Liver (tissue), 9 donors: ENCODE measurements around the gene TAC3. TPM values are rescaled to one million over a fixed set of nuclear protein-coding genes. Genes with fewer than 3 reads are reported as not detected.
"Not testable (repeated sequence)": the region's sequence is repeated elsewhere in the genome, so short reads cannot be mapped to it uniquely, and the experiment has no call there.

Source experiments
- DNase-seq: peaks from one replicate; pipeline ENCODE4 v3.0.0-alpha.2; 2017; ENCODE audit warnings: low spot score
- H3K27ac ChIP-seq, 2 donors: one replicate each; pipeline ENCODE4 v1.7.0; 2013; ENCODE audit warnings: inconsistent platforms in 2 of 2, low read length in 2 of 2, control low read depth in 1 of 2, low read depth in 1 of 2, mild to moderate bottlenecking in 1 of 2
- H3K27me3 ChIP-seq, 4 donors: one replicate each; pipeline versions ENCODE4 v1.6.1 to v1.7.0; 2013; ENCODE audit warnings: low read length in 3 of 4, inconsistent platforms in 1 of 4, mild to moderate bottlenecking in 1 of 4, moderate library complexity in 1 of 4; ENCODE audit not compliant: control insufficient read depth in 4 of 4, insufficient read depth in 4 of 4
- H3K36me3 ChIP-seq, 4 donors: one replicate each; pipeline versions ENCODE4 v1.6.1 to v1.7.0; 2013; ENCODE audit warnings: low read length in 3 of 4, mild to moderate bottlenecking in 3 of 4, low read depth in 1 of 4, moderate library complexity in 1 of 4; ENCODE audit not compliant: control insufficient read depth in 4 of 4, insufficient read depth in 3 of 4
- H3K4me1 ChIP-seq, 4 donors: one replicate each; pipeline versions ENCODE4 v1.6.1 to v1.7.0; 2013; ENCODE audit warnings: low read length in 3 of 4, mild to moderate bottlenecking in 3 of 4, moderate library complexity in 1 of 4; ENCODE audit not compliant: control insufficient read depth in 4 of 4, insufficient read depth in 4 of 4
- H3K4me3 ChIP-seq, 3 donors: one replicate each; pipeline versions ENCODE4 v1.6.1 to v1.7.0; 2013; ENCODE audit warnings: low read length in 3 of 3, control low read depth in 1 of 3, low read depth in 1 of 3, mild to moderate bottlenecking in 1 of 3
- H3K9ac ChIP-seq, 2 donors: one replicate each; pipeline ENCODE4 v1.7.0; 2013; ENCODE audit warnings: low read length in 2 of 2, mild to moderate bottlenecking in 2 of 2, moderate library complexity in 2 of 2, control low read depth in 1 of 2, low read depth in 1 of 2
- H3K9me3 ChIP-seq, 4 donors: one replicate each; pipeline versions ENCODE4 v1.6.1 to v1.7.0; 2013; ENCODE audit warnings: low read length in 3 of 4; ENCODE audit not compliant: control insufficient read depth in 4 of 4
- EGR1 ChIP-seq, 2 donors: IDR thresholded peaks; 2 replicates each; pipeline ENCODE4 v1.6.1; 2016 to 2018; ENCODE audit warnings: antibody characterized with exemption in 2 of 2, low read depth in 2 of 2
- FOXA1 ChIP-seq: IDR thresholded peaks from 2 replicates; pipeline ENCODE4 v1.6.1; 2016; ENCODE audit warnings: antibody characterized with exemption
- FOXA2 ChIP-seq: IDR thresholded peaks from 2 replicates; pipeline ENCODE4 v1.6.1; 2016; ENCODE audit warnings: antibody characterized with exemption
- GABPA ChIP-seq, 2 donors: IDR thresholded peaks in 1 of 2; conservative IDR thresholded peaks in 1 of 2; 2 replicates each; pipeline ENCODE4 v1.6.1; 2016; ENCODE audit warnings: antibody characterized with exemption in 2 of 2, mild to moderate bottlenecking in 1 of 2, moderate library complexity in 1 of 2
- HNF4A ChIP-seq, 2 donors: conservative IDR thresholded peaks; 2 replicates each; pipeline ENCODE4 v1.6.1; 2016; ENCODE audit warnings: antibody characterized with exemption in 2 of 2, mild to moderate bottlenecking in 2 of 2
- HNF4G ChIP-seq: IDR thresholded peaks from 2 replicates; pipeline ENCODE4 v1.6.1; 2016; ENCODE audit warnings: antibody characterized with exemption
- JUND ChIP-seq, 2 donors: IDR thresholded peaks; 2 replicates each; pipeline ENCODE4 v1.6.1; 2016; ENCODE audit warnings: antibody characterized with exemption in 2 of 2
- NR2F2 ChIP-seq: IDR thresholded peaks from 2 replicates; pipeline ENCODE4 v1.6.1; 2016; ENCODE audit warnings: antibody characterized with exemption
- RAD21 ChIP-seq, 2 donors: IDR thresholded peaks; 2 replicates each; pipeline ENCODE4 v1.6.1; 2016; ENCODE audit warnings: antibody characterized with exemption in 2 of 2, mild to moderate bottlenecking in 2 of 2
- RXRA ChIP-seq, 2 donors: IDR thresholded peaks; 2 replicates each; pipeline ENCODE4 v1.6.1; 2017 to 2018; ENCODE audit warnings: antibody characterized with exemption in 2 of 2, mild to moderate bottlenecking in 1 of 2
- SP1 ChIP-seq: IDR thresholded peaks from 2 replicates; pipeline ENCODE4 v1.6.1; 2018; ENCODE audit warnings: antibody characterized with exemption, mild to moderate bottlenecking
- TAF1 ChIP-seq: conservative IDR thresholded peaks from 2 replicates; pipeline ENCODE4 v1.6.1; 2016; ENCODE audit warnings: antibody characterized with exemption, mild to moderate bottlenecking
- YY1 ChIP-seq: IDR thresholded peaks from 2 replicates; pipeline ENCODE4 v1.6.1; 2016; ENCODE audit warnings: antibody characterized with exemption, mild to moderate bottlenecking
- WGBS: extraction: QIAGEN DNeasy Blood & Tissue Kit; methylation state at CpG from one replicate; pipeline ENCODE4 v1.1.7; 2013; 5-methylcytosine and 5-hydroxymethylcytosine counted together
- polyA plus RNA-seq, 2 donors: library from polyadenylated mRNA; stranded (reverse) in 1 of 2; unstranded in 1 of 2; fragments of 200-250 nt in 1 of 2; fragments of >200 nt in 1 of 2; fragmentation: Nextera tagmentation in 1 of 2; extraction: Ambion mirVana in 1 of 2; gene quantifications; one replicate each; pipeline versions ENCODE4 v1.2.1 to v1.2.3, GENCODE V29; 2013 to 2015
- total RNA-seq, 2 donors: library from RNA; depleted of rRNA; stranded (reverse); fragments of >200 nt; gene quantifications; one replicate each; pipeline ENCODE4 v1.2.3, GENCODE V29; 2014
- TF ChIP-seq, protein P1 (sequence below): fragments of 150-350 bp; IDR thresholded peaks from 2 replicates; pipeline ENCODE4 v1.5.1; 2017; ENCODE audit warnings: improper control_type of control experiment, low read depth, low read length; ENCODE audit not compliant: missing input control
- TF ChIP-seq, protein P2 (sequence below): IDR thresholded peaks from 2 replicates; pipeline ENCODE4 v1.6.1; 2016; ENCODE audit warnings: antibody characterized with exemption
- TF ChIP-seq, protein P3 (sequence below): IDR thresholded peaks from 2 replicates; pipeline ENCODE4 v1.6.1; 2016; ENCODE audit warnings: antibody characterized with exemption
- TF ChIP-seq, protein P4 (sequence below): IDR thresholded peaks from 2 replicates; pipeline ENCODE4 v1.6.1; 2016; ENCODE audit warnings: antibody characterized with exemption, mild to moderate bottlenecking
- TF ChIP-seq, protein P5 (sequence below): IDR thresholded peaks from 2 replicates; pipeline ENCODE4 v1.6.1; 2016; ENCODE audit warnings: antibody characterized with exemption
- donor health status: healthy.
- donor health status: healthy.
- donor health status: healthy.
- donor health status: healthy.
- donor health status: healthy.

TAC3 gene
- total and polyA plus RNA-seq, 4 donors, result not detected

DNA sequence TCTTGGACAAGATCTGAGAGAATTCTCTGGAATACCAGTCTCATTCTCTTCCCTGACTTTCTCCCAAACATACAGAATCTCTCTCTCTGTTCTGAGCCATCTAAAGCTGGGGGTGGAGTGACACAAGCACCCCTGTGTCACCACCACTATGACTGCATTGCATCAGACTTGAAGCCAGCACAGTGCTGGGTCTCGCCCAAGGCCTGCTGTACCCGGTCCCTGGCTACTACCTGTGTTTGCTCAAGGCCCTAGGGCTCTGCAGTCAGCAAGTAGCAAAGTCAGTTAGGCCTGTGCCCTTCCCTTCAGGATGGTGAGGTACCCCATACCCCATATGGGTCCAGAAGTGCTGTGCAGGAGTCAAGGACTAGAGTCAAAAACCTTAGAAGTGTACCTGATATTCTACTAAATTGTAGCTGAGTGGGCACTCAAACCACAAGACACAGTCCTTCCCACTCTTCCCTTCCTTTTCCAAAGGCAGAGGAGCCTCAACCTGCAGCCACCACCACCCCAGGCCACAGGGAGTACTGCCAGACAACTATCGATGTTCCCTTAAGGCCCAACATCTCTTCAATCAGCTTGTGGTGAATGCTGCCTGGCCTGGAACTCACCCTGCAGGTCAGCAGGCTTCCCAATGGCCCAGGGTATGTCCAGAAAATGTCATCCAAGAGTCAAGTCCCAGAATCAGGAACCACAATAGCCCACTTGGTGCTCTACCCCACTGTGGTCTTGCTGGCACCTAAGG lies 37.8 kb downstream of the TAC3 start:
- DNase-seq, result peak; percentile 16
- H3K4me1 ChIP-seq, result peaks cover 2 to 15% (median 11%) of the 10 kb centered on the region in 4 donors
- no peaks in the 10 kb centered on the region for H3K9me3 ChIP-seq
- 50% methylated on average over 3 of the region's 3 CpGs for WGBS
- H3K9ac ChIP-seq, result no peak overlapping the region
- no peak overlapping the region for H3K4me3 ChIP-seq
- TF ChIP-seq FOXA2 (peak; percentile 61), GABPA (IDR thresholded peaks at IDR 0.05 in 1 of 2, conservative IDR thresholded peaks at IDR 0.05 in 1 of 2) (no peak), FOXA1 (peak; percentile 72), TAF1 (no peak), EGR1 (IDR thresholded peaks at IDR 0.05; ENCODE audit: low read depth in 2 of 2) (no peak), SP1 (peak; percentile 40), YY1 (no peak), RAD21 (IDR thresholded peaks at IDR 0.05) (peak; percentile 49 to 67), HNF4G (no peak), RXRA (IDR thresholded peaks at IDR 0.05) (peak; percentile 40 to 67), HNF4A (conservative IDR thresholded peaks at IDR 0.05) (peak; percentile 55 to 65), JUND (IDR thresholded peaks at IDR 0.05) (peak; percentile 20 to 42), NR2F2 (no peak)
- TF ChIP-seq, protein P1, sequence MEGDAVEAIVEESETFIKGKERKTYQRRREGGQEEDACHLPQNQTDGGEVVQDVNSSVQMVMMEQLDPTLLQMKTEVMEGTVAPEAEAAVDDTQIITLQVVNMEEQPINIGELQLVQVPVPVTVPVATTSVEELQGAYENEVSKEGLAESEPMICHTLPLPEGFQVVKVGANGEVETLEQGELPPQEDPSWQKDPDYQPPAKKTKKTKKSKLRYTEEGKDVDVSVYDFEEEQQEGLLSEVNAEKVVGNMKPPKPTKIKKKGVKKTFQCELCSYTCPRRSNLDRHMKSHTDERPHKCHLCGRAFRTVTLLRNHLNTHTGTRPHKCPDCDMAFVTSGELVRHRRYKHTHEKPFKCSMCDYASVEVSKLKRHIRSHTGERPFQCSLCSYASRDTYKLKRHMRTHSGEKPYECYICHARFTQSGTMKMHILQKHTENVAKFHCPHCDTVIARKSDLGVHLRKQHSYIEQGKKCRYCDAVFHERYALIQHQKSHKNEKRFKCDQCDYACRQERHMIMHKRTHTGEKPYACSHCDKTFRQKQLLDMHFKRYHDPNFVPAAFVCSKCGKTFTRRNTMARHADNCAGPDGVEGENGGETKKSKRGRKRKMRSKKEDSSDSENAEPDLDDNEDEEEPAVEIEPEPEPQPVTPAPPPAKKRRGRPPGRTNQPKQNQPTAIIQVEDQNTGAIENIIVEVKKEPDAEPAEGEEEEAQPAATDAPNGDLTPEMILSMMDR, result no peak
- TF ChIP-seq, protein P2, sequence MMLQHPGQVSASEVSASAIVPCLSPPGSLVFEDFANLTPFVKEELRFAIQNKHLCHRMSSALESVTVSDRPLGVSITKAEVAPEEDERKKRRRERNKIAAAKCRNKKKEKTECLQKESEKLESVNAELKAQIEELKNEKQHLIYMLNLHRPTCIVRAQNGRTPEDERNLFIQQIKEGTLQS, result peak; percentile 80
- TF ChIP-seq, protein P3, sequence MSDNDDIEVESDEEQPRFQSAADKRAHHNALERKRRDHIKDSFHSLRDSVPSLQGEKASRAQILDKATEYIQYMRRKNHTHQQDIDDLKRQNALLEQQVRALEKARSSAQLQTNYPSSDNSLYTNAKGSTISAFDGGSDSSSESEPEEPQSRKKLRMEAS, result peak; percentile 36
- TF ChIP-seq, protein P4, sequence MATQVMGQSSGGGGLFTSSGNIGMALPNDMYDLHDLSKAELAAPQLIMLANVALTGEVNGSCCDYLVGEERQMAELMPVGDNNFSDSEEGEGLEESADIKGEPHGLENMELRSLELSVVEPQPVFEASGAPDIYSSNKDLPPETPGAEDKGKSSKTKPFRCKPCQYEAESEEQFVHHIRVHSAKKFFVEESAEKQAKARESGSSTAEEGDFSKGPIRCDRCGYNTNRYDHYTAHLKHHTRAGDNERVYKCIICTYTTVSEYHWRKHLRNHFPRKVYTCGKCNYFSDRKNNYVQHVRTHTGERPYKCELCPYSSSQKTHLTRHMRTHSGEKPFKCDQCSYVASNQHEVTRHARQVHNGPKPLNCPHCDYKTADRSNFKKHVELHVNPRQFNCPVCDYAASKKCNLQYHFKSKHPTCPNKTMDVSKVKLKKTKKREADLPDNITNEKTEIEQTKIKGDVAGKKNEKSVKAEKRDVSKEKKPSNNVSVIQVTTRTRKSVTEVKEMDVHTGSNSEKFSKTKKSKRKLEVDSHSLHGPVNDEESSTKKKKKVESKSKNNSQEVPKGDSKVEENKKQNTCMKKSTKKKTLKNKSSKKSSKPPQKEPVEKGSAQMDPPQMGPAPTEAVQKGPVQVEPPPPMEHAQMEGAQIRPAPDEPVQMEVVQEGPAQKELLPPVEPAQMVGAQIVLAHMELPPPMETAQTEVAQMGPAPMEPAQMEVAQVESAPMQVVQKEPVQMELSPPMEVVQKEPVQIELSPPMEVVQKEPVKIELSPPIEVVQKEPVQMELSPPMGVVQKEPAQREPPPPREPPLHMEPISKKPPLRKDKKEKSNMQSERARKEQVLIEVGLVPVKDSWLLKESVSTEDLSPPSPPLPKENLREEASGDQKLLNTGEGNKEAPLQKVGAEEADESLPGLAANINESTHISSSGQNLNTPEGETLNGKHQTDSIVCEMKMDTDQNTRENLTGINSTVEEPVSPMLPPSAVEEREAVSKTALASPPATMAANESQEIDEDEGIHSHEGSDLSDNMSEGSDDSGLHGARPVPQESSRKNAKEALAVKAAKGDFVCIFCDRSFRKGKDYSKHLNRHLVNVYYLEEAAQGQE, result peak; percentile 36
- TF ChIP-seq, protein P5, sequence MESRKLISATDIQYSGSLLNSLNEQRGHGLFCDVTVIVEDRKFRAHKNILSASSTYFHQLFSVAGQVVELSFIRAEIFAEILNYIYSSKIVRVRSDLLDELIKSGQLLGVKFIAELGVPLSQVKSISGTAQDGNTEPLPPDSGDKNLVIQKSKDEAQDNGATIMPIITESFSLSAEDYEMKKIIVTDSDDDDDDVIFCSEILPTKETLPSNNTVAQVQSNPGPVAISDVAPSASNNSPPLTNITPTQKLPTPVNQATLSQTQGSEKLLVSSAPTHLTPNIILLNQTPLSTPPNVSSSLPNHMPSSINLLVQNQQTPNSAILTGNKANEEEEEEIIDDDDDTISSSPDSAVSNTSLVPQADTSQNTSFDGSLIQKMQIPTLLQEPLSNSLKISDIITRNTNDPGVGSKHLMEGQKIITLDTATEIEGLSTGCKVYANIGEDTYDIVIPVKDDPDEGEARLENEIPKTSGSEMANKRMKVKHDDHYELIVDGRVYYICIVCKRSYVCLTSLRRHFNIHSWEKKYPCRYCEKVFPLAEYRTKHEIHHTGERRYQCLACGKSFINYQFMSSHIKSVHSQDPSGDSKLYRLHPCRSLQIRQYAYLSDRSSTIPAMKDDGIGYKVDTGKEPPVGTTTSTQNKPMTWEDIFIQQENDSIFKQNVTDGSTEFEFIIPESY, result no peak
- no peaks in the 10 kb centered on the region for H3K36me3 ChIP-seq
- H3K27ac ChIP-seq, result peak overlapping the region; percentile 46 to 61
- H3K27me3 ChIP-seq, result no peaks in the 10 kb centered on the region

DNA sequence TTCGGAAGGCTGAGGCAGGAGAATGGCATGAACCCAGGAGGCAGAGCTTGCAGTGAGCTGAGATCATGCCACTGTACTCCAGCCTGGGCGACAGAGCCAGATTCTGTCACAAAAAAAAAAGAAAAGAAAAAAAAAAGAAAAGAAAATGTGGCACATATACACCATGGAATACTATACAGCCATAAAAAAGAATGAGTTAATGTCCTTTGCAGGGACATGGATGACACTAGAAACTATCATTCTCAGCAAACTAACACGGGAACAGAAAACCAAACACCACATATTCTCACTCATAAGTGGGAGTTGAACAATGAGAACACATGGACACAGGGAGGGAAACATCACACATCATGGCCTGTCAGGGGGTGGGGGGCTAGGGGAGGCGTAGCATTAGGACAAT lies 39.0 kb downstream of the TAC3 start:
- 92% methylated on average over 4 of the region's 4 CpGs for WGBS
- H3K27ac ChIP-seq, H3K4me3 ChIP-seq, H3K36me3 ChIP-seq, H3K9me3 ChIP-seq, H3K9ac ChIP-seq, DNase-seq, H3K27me3 ChIP-seq: not testable (repeated sequence)
- H3K4me1 ChIP-seq, result peaks cover 2 to 15% (median 11%) of the 10 kb centered on the region in 4 donors

DNA sequence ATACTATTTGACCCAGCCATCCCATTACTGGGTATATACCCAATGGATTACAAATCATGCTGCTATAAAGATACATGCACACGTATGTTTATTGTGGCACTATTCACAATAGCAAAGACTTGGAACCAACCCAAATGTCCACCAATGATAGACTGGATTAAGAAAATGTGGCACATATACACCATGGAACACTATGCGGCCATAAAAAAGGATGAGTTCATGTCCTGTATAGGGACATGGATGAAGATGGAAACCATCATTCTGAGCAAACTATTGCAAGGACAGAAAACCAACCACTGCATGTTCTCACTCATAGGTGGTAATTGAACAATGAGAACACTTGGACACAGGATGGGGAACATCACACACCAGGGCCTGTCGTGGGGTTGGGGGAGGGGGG lies 42.1 kb downstream of the TAC3 start:
- DNase-seq, H3K27ac ChIP-seq, H3K36me3 ChIP-seq, H3K9me3 ChIP-seq, H3K27me3 ChIP-seq, H3K4me3 ChIP-seq, H3K9ac ChIP-seq: not testable (repeated sequence)
- peaks cover 2 to 14% (median 10%) of the 10 kb centered on the region in 4 donors for H3K4me1 ChIP-seq
- 90% methylated on average over 3 of the region's 3 CpGs for WGBS

DNA sequence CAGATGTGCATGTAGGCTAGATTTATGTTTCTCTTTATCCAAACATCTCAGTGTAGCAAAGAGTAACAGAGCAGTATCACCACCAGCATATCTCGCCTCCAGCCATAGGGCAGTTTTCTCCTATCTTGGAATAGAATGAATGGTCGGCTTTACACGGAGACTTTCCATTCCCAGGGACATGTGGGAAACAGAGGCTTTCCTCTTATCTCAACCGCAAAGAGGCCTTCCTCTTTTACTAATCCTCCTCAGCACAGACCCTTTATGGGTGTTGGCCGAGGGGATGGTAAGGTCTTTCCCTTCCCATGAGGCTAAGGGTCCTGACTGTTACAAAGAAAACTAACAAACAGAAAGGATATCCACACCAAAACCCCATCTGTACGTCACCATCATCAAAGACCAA lies 47.4 kb downstream of the TAC3 start:
- H3K36me3 ChIP-seq, H3K9me3 ChIP-seq, H3K4me1 ChIP-seq, H3K9ac ChIP-seq, H3K4me3 ChIP-seq, H3K27me3 ChIP-seq, DNase-seq, H3K27ac ChIP-seq: not testable (repeated sequence)
- WGBS, result 82% methylated on average over 6 of the region's 6 CpGs
